H9 (cell line): ENCODE data around the gene LAMP1. TPM values are rescaled to one million over a fixed set of nuclear protein-coding genes. Genes with fewer than 3 reads are reported as not detected.

ENCODE experiments used
- DNase-seq: peaks from one replicate; pipeline ENCODE4 v3.0.0-alpha.2; 2017
- H2AFZ ChIP-seq: one replicate; pipeline ENCODE4 v1.6.1; 2013; ENCODE audit warnings: mild to moderate bottlenecking, low read length, control low read depth, moderate library complexity
- H2AK5ac ChIP-seq: 2 replicates; pipeline ENCODE4 v1.6.1; 2013; ENCODE audit warnings: low read length, control low read depth, mixed read lengths; ENCODE audit not compliant: insufficient read length
- H2BK120ac ChIP-seq: one replicate; pipeline ENCODE4 v1.6.1; 2013; ENCODE audit warnings: low read depth, mild to moderate bottlenecking, low read length, control low read depth, inconsistent platforms; ENCODE audit not compliant: poor library complexity, severe bottlenecking
- H2BK12ac ChIP-seq: 2 replicates; pipeline ENCODE4 v1.6.1; 2013; ENCODE audit warnings: low read length, control low read depth, mixed read lengths, low read depth; ENCODE audit not compliant: insufficient read length
- H2BK15ac ChIP-seq: 2 replicates; pipeline ENCODE4 v1.6.1; 2013; ENCODE audit warnings: low read depth, low read length, control low read depth
- H2BK20ac ChIP-seq: one replicate; pipeline ENCODE4 v1.6.1; 2013; ENCODE audit warnings: low read depth, mild to moderate bottlenecking, low read length, control low read depth, inconsistent platforms; ENCODE audit not compliant: poor library complexity, severe bottlenecking
- H2BK5ac ChIP-seq: 2 replicates; pipeline ENCODE4 v1.6.1; 2013; ENCODE audit warnings: low read length, control low read depth, mixed read lengths; ENCODE audit not compliant: insufficient read length
- H3K14ac ChIP-seq: 2 replicates; pipeline ENCODE4 v1.6.1; 2013; ENCODE audit warnings: low read length, control low read depth; ENCODE audit not compliant: insufficient read depth
- H3K18ac ChIP-seq: 2 replicates; pipeline ENCODE4 v1.6.1; 2013; ENCODE audit warnings: low read depth, mild to moderate bottlenecking, mixed read lengths, low read length, control low read depth; ENCODE audit not compliant: insufficient read length
- H3K23ac ChIP-seq: 2 replicates; pipeline ENCODE4 v1.6.1; 2013; ENCODE audit warnings: low read length, control low read depth, mixed read lengths, low read depth; ENCODE audit not compliant: insufficient read length
- H3K23me2 ChIP-seq: 2 replicates; pipeline ENCODE4 v1.6.1; 2013; ENCODE audit warnings: low read depth, mild to moderate bottlenecking, mixed read lengths, low read length, control low read depth; ENCODE audit not compliant: insufficient read length, poor library complexity, severe bottlenecking
- H3K27ac ChIP-seq: 2 replicates; pipeline ENCODE4 v1.5.1; 2013; ENCODE audit warnings: low read length, control low read depth, mixed read lengths, low read depth; ENCODE audit not compliant: insufficient read length
- H3K27me3 ChIP-seq: 2 replicates; pipeline ENCODE4 v1.6.1; 2013; ENCODE audit warnings: low read length, control low read depth, inconsistent platforms; ENCODE audit not compliant: insufficient read depth
- H3K4ac ChIP-seq: 2 replicates; pipeline ENCODE4 v1.6.1; 2013; ENCODE audit warnings: low read depth, mild to moderate bottlenecking, control low read depth, inconsistent platforms, low read length, moderate library complexity
- H3K4me1 ChIP-seq: 2 replicates; pipeline ENCODE4 v1.6.1; 2013; ENCODE audit warnings: low read length, control low read depth, inconsistent platforms; ENCODE audit not compliant: insufficient read depth
- H3K4me2 ChIP-seq: 2 replicates; pipeline ENCODE4 v1.6.1; 2013; ENCODE audit warnings: low read length, control low read depth, mixed read lengths; ENCODE audit not compliant: insufficient read length, insufficient read depth
- H3K56ac ChIP-seq: 2 replicates; pipeline ENCODE4 v1.6.1; 2013; ENCODE audit warnings: low read depth, mild to moderate bottlenecking, mixed read lengths, low read length, control low read depth; ENCODE audit not compliant: insufficient read length
- H3K79me1 ChIP-seq: 2 replicates; pipeline ENCODE4 v1.6.1; 2013; ENCODE audit warnings: low read depth, mild to moderate bottlenecking, moderate library complexity, low read length, control low read depth, inconsistent platforms; ENCODE audit not compliant: insufficient read depth, poor library complexity, severe bottlenecking
- H3K79me2 ChIP-seq: 2 replicates; pipeline ENCODE4 v1.6.1; 2013; ENCODE audit warnings: low read length, control low read depth, inconsistent platforms; ENCODE audit not compliant: insufficient read depth
- H3K9ac ChIP-seq: 2 replicates; pipeline ENCODE4 v1.6.1; 2013; ENCODE audit warnings: low read length, control low read depth, mixed read lengths; ENCODE audit not compliant: insufficient read length; ENCODE audit errors: extremely low read depth
- H3K9me3 ChIP-seq: one replicate; pipeline ENCODE4 v1.6.1; 2013; ENCODE audit warnings: low read depth, low read length, inconsistent platforms; ENCODE audit not compliant: control insufficient read depth
- H3T11ph ChIP-seq: one replicate; pipeline ENCODE4 v1.6.1; 2013; ENCODE audit warnings: mild to moderate bottlenecking, low read length, control low read depth, inconsistent platforms
- H4K20me1 ChIP-seq: one replicate; pipeline ENCODE4 v1.6.1; 2013; ENCODE audit not compliant: control insufficient read depth, insufficient read length, insufficient read depth
- H4K5ac ChIP-seq: 2 replicates; pipeline ENCODE4 v1.6.1; 2013; ENCODE audit warnings: low read depth, mild to moderate bottlenecking, mixed read lengths, low read length, control low read depth; ENCODE audit not compliant: insufficient read length
- H4K8ac ChIP-seq: replicated peaks from 2 replicates; pipeline ENCODE4 v1.6.1; 2013; ENCODE audit warnings: low read length, control low read depth, mixed read lengths, low read depth; ENCODE audit not compliant: insufficient read length
- H4K91ac ChIP-seq: 2 replicates; pipeline ENCODE4 v1.6.1; 2013; ENCODE audit warnings: low read depth, mild to moderate bottlenecking, moderate library complexity, mixed read lengths, low read length, control low read depth; ENCODE audit not compliant: insufficient read length
- H3K27ac Mint-ChIP-seq, 3 experiments: 2 replicates in 2 of 3; 3 replicates in 1 of 3; pipeline ENCODE4 v1.8.0; 2020 to 2021; ENCODE audit warnings: mixed read lengths in 3 of 3, mild to moderate bottlenecking in 1 of 3, moderate library complexity in 1 of 3
- H3K27me3 Mint-ChIP-seq: 2 replicates; pipeline ENCODE4 v1.8.0; 2021; ENCODE audit warnings: low read depth, mild to moderate bottlenecking, moderate library complexity, mixed read lengths
- H3K36me3 Mint-ChIP-seq, 3 experiments: 2 replicates in 2 of 3; 3 replicates in 1 of 3; pipeline ENCODE4 v1.8.0; 2020 to 2021; ENCODE audit warnings: low read depth in 3 of 3, mixed read lengths in 3 of 3; ENCODE audit not compliant: insufficient read depth in 1 of 3
- H3K4me1 Mint-ChIP-seq, 2 experiments: 2 replicates each; pipeline ENCODE4 v1.8.0; 2020; ENCODE audit warnings: mixed read lengths in 2 of 2
- H3K4me3 Mint-ChIP-seq, 2 experiments: 2 replicates in 1 of 2; 3 replicates in 1 of 2; pipeline ENCODE4 v1.8.0; 2020 to 2021; ENCODE audit warnings: mild to moderate bottlenecking in 2 of 2, mixed read lengths in 2 of 2, moderate library complexity in 1 of 2
- H3K9me3 Mint-ChIP-seq, 2 experiments: 2 replicates in 1 of 2; 3 replicates in 1 of 2; pipeline ENCODE4 v1.8.0; 2020; ENCODE audit warnings: mild to moderate bottlenecking in 2 of 2, mixed read lengths in 2 of 2, moderate library complexity in 1 of 2
- CTCF ChIP-seq: fragments of 200-600 bp; sonication (generic); conservative IDR thresholded peaks from 3 replicates; pipeline ENCODE4 v1.8.0; 2021; ENCODE audit warnings: antibody characterized with exemption, mild to moderate bottlenecking
- WGBS: extraction: QIAGEN DNeasy Blood & Tissue Kit; methylation state at CpG from one replicate; pipeline ENCODE4 v1.1.7; 2013; ENCODE audit warnings: missing lambda C conversion rate, low lambda C conversion rate, mixed read lengths; ENCODE audit not compliant: insufficient read length; ENCODE audit errors: extremely low coverage; 5-methylcytosine and 5-hydroxymethylcytosine counted together
- total RNA-seq: library from RNA; stranded (reverse); gene quantifications from 2 replicates; pipeline ENCODE4 v1.2.1, GENCODE V29; 2021

Gene LAMP1
- total RNA-seq, 1 experiment from 2014 or later = 131 TPM

- Histone ChIP-seq H4K20me1 (peaks cover 3% of the 10 kb centered on the region), H3K56ac (no peak overlapping the region), H3K4me1 (no peaks in the 10 kb centered on the region), H2AK5ac (no peak overlapping the region), H3K14ac (no peak overlapping the region), H3K79me2 (no peaks in the 10 kb centered on the region), H3K18ac (no peak overlapping the region), H2BK15ac (no peak overlapping the region), H4K8ac (no peak overlapping the region), H2BK12ac (no peak overlapping the region), H3K23ac (no peak overlapping the region), H3K23me2 (no peaks in the 10 kb centered on the region), H3K4me2 (no peak overlapping the region), H3K9ac (no peak overlapping the region), H3K27me3 (no peaks in the 10 kb centered on the region), H2BK120ac (no peak overlapping the region), H3T11ph (no peak overlapping the region), H2BK5ac (no peak overlapping the region), H3K79me1 (no peaks in the 10 kb centered on the region), H4K5ac (no peak overlapping the region), H2AFZ (no peak overlapping the region), H3K27ac (no peak overlapping the region), H4K91ac (no peak overlapping the region), H3K9me3 (no peaks in the 10 kb centered on the region), H2BK20ac (no peak overlapping the region), H3K4ac (no peak overlapping the region)
- Mint-ChIP-seq H3K27me3 (peaks cover 3% of the 10 kb centered on the region; the same call in 1 of the 2 replicates), H3K9me3 (no peaks in the 10 kb centered on the region), H3K27ac (no peak overlapping the region), H3K4me3 (no peak overlapping the region), H3K4me1 (peaks cover 0 to 2% of the 10 kb centered on the region in 2 experiments; a peak in 1 of 4 replicates), H3K36me3 (peaks cover 29 to 61% (median 60%) of the 10 kb centered on the region in 3 experiments; a peak in 6 of 7 replicates)
- WGBS = no CpG with 5 or more reads among the region's 23 CpGs
- no peak for TF ChIP-seq CTCF
- DNase-seq = no peak
Observed at GRCh38 chr13:113325779-113326178, 28.7 kb downstream of the LAMP1 start.
